Measurements from ENCODE around the gene ADAT3. TPM values are rescaled to one million over a fixed set of nuclear protein-coding genes. Genes with fewer than 3 reads are reported as not detected.
"Not testable (repeated sequence)": the region's sequence is repeated elsewhere in the genome, so short reads cannot be mapped to it uniquely, and the experiment has no call there.

Gene ADAT3
- total RNA-seq, 4 donors from 2014 or later, result 4.7 to 20.4 (median 11.1) TPM

DNA sequence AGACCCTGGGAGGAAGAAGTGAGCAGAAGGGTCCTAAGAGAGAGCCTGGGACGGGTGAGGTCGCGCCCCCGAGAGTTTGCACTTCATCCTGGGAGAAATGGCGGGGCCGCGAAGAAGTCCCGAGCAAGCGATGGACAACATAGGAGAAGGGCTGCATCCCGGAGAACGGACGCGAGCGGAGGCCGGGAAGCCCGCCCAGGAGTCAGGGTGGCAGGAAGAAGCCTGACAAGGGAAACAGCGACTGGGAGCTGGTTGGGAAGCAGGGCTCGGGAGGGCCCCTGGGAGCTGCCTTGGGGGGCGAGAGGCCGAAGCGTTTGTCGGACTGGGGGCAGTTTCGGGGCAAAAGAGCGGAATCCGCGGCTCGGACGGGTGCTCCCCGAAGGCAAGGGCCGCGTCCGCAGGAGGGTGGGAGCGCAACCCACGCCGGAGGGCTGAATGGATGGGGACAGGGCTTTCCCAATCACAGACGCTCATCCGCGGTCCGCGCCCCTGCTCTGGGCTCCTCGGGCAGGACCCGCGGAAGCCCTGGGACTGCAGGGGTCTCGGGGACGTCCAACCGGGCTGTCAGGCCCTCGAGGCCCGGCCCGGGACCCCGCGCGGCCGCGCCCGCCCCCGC, 20.4 kb upstream of the ADAT3 start:
- DNase-seq, result no peak
- Histone ChIP-seq H3K9me3 (no peaks in the 10 kb centered on the region), H3K27ac (peak overlapping the region; percentile 94 to 96 (median 96)), H3K4me1 (peaks cover 38 to 54% (median 44%) of the 10 kb centered on the region in 3 donors), H3K4me3 (peak overlapping the region; percentile 72 to 98 (median 96)), H3K36me3 (peaks cover 0 to 13% (median 6%) of the 10 kb centered on the region in 3 donors), H3K27me3 (no peaks in the 10 kb centered on the region)
- intact Hi-C loops (cut with DNase I), result no loop called here
- TF ChIP-seq, protein P1, sequence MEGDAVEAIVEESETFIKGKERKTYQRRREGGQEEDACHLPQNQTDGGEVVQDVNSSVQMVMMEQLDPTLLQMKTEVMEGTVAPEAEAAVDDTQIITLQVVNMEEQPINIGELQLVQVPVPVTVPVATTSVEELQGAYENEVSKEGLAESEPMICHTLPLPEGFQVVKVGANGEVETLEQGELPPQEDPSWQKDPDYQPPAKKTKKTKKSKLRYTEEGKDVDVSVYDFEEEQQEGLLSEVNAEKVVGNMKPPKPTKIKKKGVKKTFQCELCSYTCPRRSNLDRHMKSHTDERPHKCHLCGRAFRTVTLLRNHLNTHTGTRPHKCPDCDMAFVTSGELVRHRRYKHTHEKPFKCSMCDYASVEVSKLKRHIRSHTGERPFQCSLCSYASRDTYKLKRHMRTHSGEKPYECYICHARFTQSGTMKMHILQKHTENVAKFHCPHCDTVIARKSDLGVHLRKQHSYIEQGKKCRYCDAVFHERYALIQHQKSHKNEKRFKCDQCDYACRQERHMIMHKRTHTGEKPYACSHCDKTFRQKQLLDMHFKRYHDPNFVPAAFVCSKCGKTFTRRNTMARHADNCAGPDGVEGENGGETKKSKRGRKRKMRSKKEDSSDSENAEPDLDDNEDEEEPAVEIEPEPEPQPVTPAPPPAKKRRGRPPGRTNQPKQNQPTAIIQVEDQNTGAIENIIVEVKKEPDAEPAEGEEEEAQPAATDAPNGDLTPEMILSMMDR (IDR thresholded peaks at IDR 0.05), result no peak
- TF ChIP-seq POLR2A (IDR thresholded peaks at IDR 0.05), result no peak
- 0% methylated on average over 9 to 26 of the region's 56 CpGs for WGBS, 2 donors

- intact Hi-C loops (cut with DNase I), result not testable (repeated sequence)
- WGBS, 2 donors, result 42 to 59% methylated on average over 15 to 22 of the region's 46 CpGs
These were observed 19.6 kb upstream of the ADAT3 start, which contains the start of gene ABHD17A for GRCh38 chr19:1885398-1886119. Gene ABHD17A, minus strand, starts transcription at chr19:1885496. Its CDS starts 3,930 bp downstream, at chr19:1881566.

GRCh38 chr19:1886360-1886759, 18.8 kb upstream of the ADAT3 start:
- 92 to 93% methylated on average over 14 to 15 of the region's 15 CpGs for WGBS, 2 donors
- H3K36me3 ChIP-seq; H3K27me3 ChIP-seq; H3K4me3 ChIP-seq; H3K9me3 ChIP-seq; H3K27ac ChIP-seq; DNase-seq; intact Hi-C loops (cut with DNase I): not testable (repeated sequence)
- peaks cover 27 to 39% (median 32%) of the 10 kb centered on the region in 3 donors for H3K4me1 ChIP-seq

More at GRCh38 chr19:1885398-1886119, 19.6 kb upstream of the ADAT3 start, which contains the start of gene ABHD17A:
- H3K9me3 ChIP-seq, H3K36me3 ChIP-seq, H3K27me3 ChIP-seq: not testable (repeated sequence)
- DNase-seq, result peak; percentile 79
- TF ChIP-seq POLR2A (IDR thresholded peaks at IDR 0.05), result peak in 3 of 4 donors; percentile 79 to 91 (median 89)
- peaks cover 32 to 47% (median 39%) of the 10 kb centered on the region in 3 donors for H3K4me1 ChIP-seq
- peak within 1 kb of the TSS; percentile 94 to 96 (median 96) for H3K27ac ChIP-seq
- peak within 1 kb of the TSS; percentile 72 to 98 (median 96) for H3K4me3 ChIP-seq

- 83 to 92% methylated on average over 4 of the region's 5 CpGs for WGBS, 2 donors
- H3K4me1 ChIP-seq, result peaks cover 11 to 19% (median 13%) of the 10 kb centered on the region in 3 donors
- H3K27me3 ChIP-seq, result no peaks in the 10 kb centered on the region
- intact Hi-C loops (cut with DNase I), result no loop called here
- no peak overlapping the region for H3K27ac ChIP-seq
- TF ChIP-seq, protein P1 (IDR thresholded peaks at IDR 0.05), result no peak
- TF ChIP-seq POLR2A (IDR thresholded peaks at IDR 0.05), result no peak
- H3K4me3 ChIP-seq, result no peak overlapping the region
- no peaks in the 10 kb centered on the region for H3K9me3 ChIP-seq
- no peak for DNase-seq
- H3K36me3 ChIP-seq, result no peaks in the 10 kb centered on the region
These were observed 16.8 kb upstream of the ADAT3 start for GRCh38 chr19:1888385-1888784.

- H3K4me3 ChIP-seq, result no peak overlapping the region
- intact Hi-C loops (cut with DNase I), result no loop called here
- H3K36me3 ChIP-seq, result no peaks in the 10 kb centered on the region
- H3K4me1 ChIP-seq, result peaks cover 0 to 5% (median 0%) of the 10 kb centered on the region in 3 donors
- no peaks in the 10 kb centered on the region for H3K9me3 ChIP-seq
- H3K27me3 ChIP-seq, result no peaks in the 10 kb centered on the region
- DNase-seq, result no peak
- H3K27ac ChIP-seq, result no peak overlapping the region
- TF ChIP-seq POLR2A (IDR thresholded peaks at IDR 0.05), result no peak
- 50 to 100% methylated on average over 1 of the region's 1 CpG for WGBS, 2 donors
These were observed 15.3 kb upstream of the ADAT3 start for GRCh38 chr19:1889907-1890306.

DNA sequence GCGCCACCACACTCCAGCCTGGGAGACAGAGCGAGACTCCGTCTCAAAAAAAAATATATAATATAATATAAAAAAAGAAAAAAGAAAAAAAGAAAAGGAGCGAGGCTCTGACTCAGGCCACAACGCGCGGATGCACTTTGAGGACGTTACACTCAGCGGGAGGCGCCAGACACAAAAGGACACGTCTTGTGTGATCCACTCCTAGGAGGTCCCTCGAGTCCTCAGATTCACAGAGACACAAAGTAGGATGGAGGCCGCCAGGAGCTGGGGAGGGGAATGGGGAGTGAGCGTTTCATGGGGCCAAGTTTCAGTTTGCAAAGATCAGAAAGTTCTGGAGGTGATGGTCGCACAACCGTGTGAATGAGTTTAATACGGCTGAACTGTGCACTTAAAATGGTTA, 11.4 kb upstream of the ADAT3 start:
- DNase-seq, result no peak
- H3K27me3 ChIP-seq, result no peaks in the 10 kb centered on the region
- TF ChIP-seq, protein P1 (IDR thresholded peaks at IDR 0.05), result no peak
- TF ChIP-seq POLR2A (IDR thresholded peaks at IDR 0.05), result no peak
- no peak overlapping the region for H3K27ac ChIP-seq
- no peaks in the 10 kb centered on the region for H3K9me3 ChIP-seq
- intact Hi-C loops (cut with DNase I), result no loop called here
- H3K36me3 ChIP-seq, result no peaks in the 10 kb centered on the region
- H3K4me1 ChIP-seq, result peaks cover 3 to 30% (median 20%) of the 10 kb centered on the region in 3 donors
- WGBS, 2 donors, result 79 to 89% methylated on average over 13 to 17 of the region's 17 CpGs
- no peak overlapping the region for H3K4me3 ChIP-seq

Measured in esophagus squamous epithelium (tissue), 5 donors.